ENCODE measurements around the gene RAB39B. TPM values are rescaled to one million over a fixed set of nuclear protein-coding genes. Genes with fewer than 3 reads are reported as not detected.

Gene RAB39B
- total and polyA plus RNA-seq, 2 experiments from 2014 or later, result 2.1 to 4.2 TPM

GRCh38 chrX:155213731-155214130 lies 50.6 kb downstream of the RAB39B start:
- no peak overlapping the region for H3K27ac ChIP-seq
- H3K27me3 ChIP-seq, result no peaks in the 10 kb centered on the region
- no peaks in the 10 kb centered on the region for H3K9me3 ChIP-seq (ENCODE audit: low read depth)
- no peak for TF ChIP-seq CTCF (IDR thresholded peaks at IDR 0.05; ENCODE audit: low read depth, low read length)
- H3K36me3 ChIP-seq, result no peaks in the 10 kb centered on the region
- H3K4me1 ChIP-seq (ENCODE audit: low read depth), result no peaks in the 10 kb centered on the region
- DNase-seq (ENCODE audit: low read depth in 1 of 2, low spot score in 1 of 2), result no peak
- H3K4me3 ChIP-seq, result no peak overlapping the region

GRCh38 chrX:155211208-155211607 lies 53.1 kb downstream of the RAB39B start:
- no peak for TF ChIP-seq CTCF (IDR thresholded peaks at IDR 0.05; ENCODE audit: low read depth, low read length)
- Histone ChIP-seq H3K36me3 (no peaks in the 10 kb centered on the region), H3K27ac (no peak overlapping the region), H3K9me3 (ENCODE audit: low read depth) (no peaks in the 10 kb centered on the region), H3K27me3 (no peaks in the 10 kb centered on the region), H3K4me3 (no peak overlapping the region), H3K4me1 (ENCODE audit: low read depth) (no peaks in the 10 kb centered on the region)
- DNase-seq (ENCODE audit: low read depth in 1 of 2, low spot score in 1 of 2), result no peak

Other genes with a start within 250 kb of the RAB39B start
- 7.5 and 10.0 TPM in 2 replicates for gene F8, start 241.8 kb downstream of the RAB39B start, total RNA-seq
- gene F8, start 241.8 kb downstream of the RAB39B start, polyA plus RNA-seq, result 3.2 and 4.5 TPM in 2 replicates
- 51.0 and 62.6 TPM in 2 replicates for gene FUNDC2, start 237.6 kb downstream of the RAB39B start, total RNA-seq
- gene FUNDC2, start 237.6 kb downstream of the RAB39B start, polyA plus RNA-seq, result 119 and 126 TPM in 2 replicates
- 23.3 and 48.7 TPM in 2 replicates for gene CMC4, start 193.4 kb downstream of the RAB39B start, total RNA-seq
- 25.6 and 32.0 TPM in 2 replicates for gene CMC4, start 193.4 kb downstream of the RAB39B start, polyA plus RNA-seq
- 1.7 and 2.3 TPM in 2 replicates for gene MTCP1, start 193.4 kb downstream of the RAB39B start, total RNA-seq
- 32.4 and 42.2 TPM in 2 replicates for gene MTCP1, start 193.4 kb downstream of the RAB39B start, polyA plus RNA-seq
- gene BRCC3, start 193.0 kb downstream of the RAB39B start, total RNA-seq, result 6.0 and 7.6 TPM in 2 replicates
- 24.7 and 28.0 TPM in 2 replicates for gene BRCC3, start 193.0 kb downstream of the RAB39B start, polyA plus RNA-seq
- gene VBP1, start 48.0 kb downstream of the RAB39B start, total RNA-seq, result 42.8 and 50.2 TPM in 2 replicates
- gene VBP1, start 48.0 kb downstream of the RAB39B start, polyA plus RNA-seq, result 116 and 121 TPM in 2 replicates
- 0.06 TPM in 1 of 2 replicates, not detected in the other for gene CLIC2, start 70.1 kb upstream of the RAB39B start, total RNA-seq
- 2.4 TPM in 1 of 2 replicates, not detected in the other for gene CLIC2, start 70.1 kb upstream of the RAB39B start, polyA plus RNA-seq
- gene F8A2, start 117.6 kb upstream of the RAB39B start, total RNA-seq, result not detected in 2 replicates
- not detected in 2 replicates for gene F8A2, start 117.6 kb upstream of the RAB39B start, polyA plus RNA-seq
- gene F8A3, start 194.1 kb upstream of the RAB39B start, total RNA-seq, result 0.63 TPM in 1 of 2 replicates, not detected in the other
- gene F8A3, start 194.1 kb upstream of the RAB39B start, polyA plus RNA-seq, result 0.27 and 0.52 TPM in 2 replicates

Measured in cardiac muscle cell (in vitro differentiated cells and primary cell).